ENCODE data around the gene CDH23. TPM values are rescaled to one million over a fixed set of nuclear protein-coding genes. Genes with fewer than 3 reads are reported as not detected.

The CDH23 gene
- total and polyA plus RNA-seq, 2 experiments from 2014 or later, result 0.08 TPM; not detected in 1

DNA sequence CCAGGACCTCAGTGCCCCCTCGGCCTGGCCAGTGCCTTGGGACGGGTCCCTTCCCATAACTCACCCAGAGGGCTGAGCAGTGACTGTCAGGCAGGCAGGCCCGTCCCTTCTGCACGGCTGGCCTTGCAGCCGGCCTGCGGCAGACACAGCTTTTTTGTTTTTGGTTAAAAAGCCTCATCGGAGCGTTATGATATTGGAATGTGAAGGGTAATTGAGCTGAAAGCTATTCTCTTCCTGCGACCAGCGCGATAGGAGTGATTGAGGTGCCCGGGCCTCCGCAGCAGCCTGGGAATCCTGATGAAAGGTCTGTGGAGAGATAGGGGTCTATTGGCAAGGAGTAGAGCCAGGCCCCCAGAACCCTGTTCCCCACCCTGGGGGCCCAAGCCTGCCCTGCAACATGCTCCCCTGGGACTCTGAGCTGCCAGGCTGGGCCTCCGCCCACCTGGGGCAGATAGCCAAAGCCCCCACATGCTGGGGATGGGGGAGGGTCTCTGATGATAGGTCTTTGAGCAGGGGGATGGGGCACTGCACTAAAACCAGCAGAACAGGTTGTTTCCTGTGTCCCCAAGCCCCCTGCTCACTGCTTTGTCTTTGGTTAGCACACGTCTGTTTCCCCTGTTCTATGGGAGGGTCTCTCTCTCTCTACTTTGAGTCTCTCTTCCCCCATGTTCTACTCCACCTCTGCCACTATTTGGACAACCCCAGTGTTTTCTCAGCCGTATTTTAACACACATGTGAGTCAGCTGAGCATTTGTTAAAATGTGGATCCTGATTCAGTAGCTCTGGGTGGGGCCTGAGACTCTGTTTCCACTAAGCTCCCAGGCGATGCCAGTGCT lies 131.9 kb downstream of the CDH23 start:
- Histone ChIP-seq H3K4me3 (no peak overlapping the region), H3K27ac (no peak overlapping the region), H2AFZ (no peak overlapping the region), H3K79me2 (ENCODE audit: insufficient read depth) (no peaks in the 10 kb centered on the region), H4K20me1 (ENCODE audit: insufficient read depth) (no peaks in the 10 kb centered on the region), H3F3A (ENCODE audit: insufficient read depth) (no peaks in the 10 kb centered on the region), H3K4me2 (ENCODE audit: unreplicated experiment) (no peak overlapping the region), H3K9me3 (ENCODE audit: low read depth) (no peaks in the 10 kb centered on the region), H3K4me1 (ENCODE audit: insufficient read depth) (no peaks in the 10 kb centered on the region), H3K27me3 (replicated peaks; ENCODE audit: insufficient read depth) (peaks cover 5% of the 10 kb centered on the region; the same call in 1 of the 2 replicates), H3K9ac (no peak overlapping the region), H3K9me2 (ENCODE audit: insufficient read depth) (no peaks in the 10 kb centered on the region), H3K36me3 (ENCODE audit: low read depth) (no peaks in the 10 kb centered on the region)
- 61 to 66% methylated on average over 16 to 17 of the region's 17 CpGs for WGBS, 2 experiments (ENCODE audit: low coverage in 1 of 2, low lambda C conversion rate in 2 of 2, missing lambda C conversion rate in 2 of 2)
- DNase-seq, result no peak
- in situ Hi-C loops (cut with MboI), result no loop called here
- TF ChIP-seq EZH2 (IDR thresholded peaks at IDR 0.05; ENCODE audit: insufficient read depth, poor library complexity, severe bottlenecking) (no peak), EZH2phosphoT487 (IDR thresholded peaks at IDR 0.05; ENCODE audit: insufficient read depth, low read depth) (no peak)

DNA sequence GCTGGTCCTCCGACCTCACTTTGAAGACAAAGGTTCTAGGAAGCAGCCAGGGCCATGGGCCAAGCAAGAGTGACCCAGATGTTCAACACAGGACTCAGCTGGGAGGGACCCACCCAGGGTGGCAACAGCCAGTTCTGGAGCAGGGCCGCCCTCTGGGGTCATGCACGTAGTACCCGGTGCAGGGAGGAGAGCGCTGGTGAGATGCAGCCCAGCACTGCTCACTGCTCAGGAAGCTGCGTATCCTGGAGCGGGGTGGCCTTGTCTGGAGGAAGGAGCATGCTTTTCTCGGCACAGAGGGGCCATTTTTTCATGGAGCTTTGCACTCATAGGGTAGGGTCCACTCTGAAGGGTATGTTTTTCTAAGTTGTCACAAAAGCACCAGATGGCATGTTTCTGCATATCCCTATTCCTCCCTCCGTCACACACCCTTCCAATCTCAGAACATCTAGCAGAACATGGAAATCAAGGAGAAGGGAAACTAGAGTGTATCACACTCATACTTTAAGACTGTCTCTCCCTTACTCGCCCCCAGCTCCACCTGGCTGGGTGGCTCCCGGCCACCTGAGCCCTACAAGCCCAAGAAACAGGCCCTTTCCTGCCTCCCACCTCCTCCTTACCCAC lies 132.6 kb downstream of the CDH23 start:
- WGBS, 2 experiments (ENCODE audit: low coverage in 1 of 2, low lambda C conversion rate in 2 of 2, missing lambda C conversion rate in 2 of 2), result 46 to 56% methylated on average over 11 of the region's 11 CpGs

DNA sequence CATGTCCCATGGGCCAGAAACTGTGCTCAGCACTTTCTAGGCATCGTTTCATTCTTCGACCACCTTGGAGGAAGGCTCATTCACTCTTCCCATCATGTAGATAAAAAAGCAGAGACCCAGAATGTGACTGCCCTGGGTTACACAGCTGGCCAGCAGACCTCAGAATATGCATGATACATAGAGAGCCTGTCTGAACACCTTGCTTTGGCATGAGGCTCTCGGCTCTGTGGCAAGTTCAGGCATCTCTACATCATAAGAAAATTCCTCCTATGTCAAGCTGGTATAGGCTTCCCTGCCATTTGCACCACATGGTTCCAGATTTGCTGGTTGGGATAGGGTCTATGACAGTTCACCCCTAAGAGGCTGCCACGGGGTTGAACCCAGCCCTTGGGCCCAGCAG lies 134.1 kb downstream of the CDH23 start:
- Histone ChIP-seq H3K27ac (no peak overlapping the region), H3K27me3 (replicated peaks; ENCODE audit: insufficient read depth) (no peaks in the 10 kb centered on the region), H2AFZ (no peak overlapping the region), H3K4me2 (ENCODE audit: unreplicated experiment) (no peak overlapping the region), H4K20me1 (ENCODE audit: insufficient read depth) (no peaks in the 10 kb centered on the region), H3F3A (ENCODE audit: insufficient read depth) (no peaks in the 10 kb centered on the region), H3K36me3 (ENCODE audit: low read depth) (no peaks in the 10 kb centered on the region), H3K4me1 (ENCODE audit: insufficient read depth) (no peaks in the 10 kb centered on the region), H3K9ac (no peak overlapping the region), H3K9me2 (ENCODE audit: insufficient read depth) (no peaks in the 10 kb centered on the region), H3K79me2 (ENCODE audit: insufficient read depth) (no peaks in the 10 kb centered on the region), H3K4me3 (no peak overlapping the region), H3K9me3 (ENCODE audit: low read depth) (no peaks in the 10 kb centered on the region)
- TF ChIP-seq EZH2phosphoT487 (IDR thresholded peaks at IDR 0.05; ENCODE audit: insufficient read depth, low read depth) (no peak), EZH2 (IDR thresholded peaks at IDR 0.05; ENCODE audit: insufficient read depth, poor library complexity, severe bottlenecking) (no peak)
- in situ Hi-C loops (cut with MboI), result no loop called here
- DNase-seq, result no peak
- 79 to 83% methylated on average over 4 of the region's 4 CpGs for WGBS, 2 experiments (ENCODE audit: low coverage in 1 of 2, low lambda C conversion rate in 2 of 2, missing lambda C conversion rate in 2 of 2)

More for the DNA sequence above, 132.6 kb downstream of the CDH23 start:
- H3K9me3 ChIP-seq (ENCODE audit: low read depth), result no peaks in the 10 kb centered on the region
- H3K9ac ChIP-seq, result no peak overlapping the region
- H2AFZ ChIP-seq, result no peak overlapping the region
- H3K4me2 ChIP-seq (ENCODE audit: unreplicated experiment), result no peak overlapping the region
- no peaks in the 10 kb centered on the region for H3K79me2 ChIP-seq (ENCODE audit: insufficient read depth)
- H3K4me1 ChIP-seq (ENCODE audit: insufficient read depth), result no peaks in the 10 kb centered on the region
- no peak overlapping the region for H3K27ac ChIP-seq
- H3F3A ChIP-seq (ENCODE audit: insufficient read depth), result no peaks in the 10 kb centered on the region
- H3K4me3 ChIP-seq, result no peak overlapping the region
- H4K20me1 ChIP-seq (ENCODE audit: insufficient read depth), result no peaks in the 10 kb centered on the region
- in situ Hi-C loops (cut with MboI), result no loop called here
- H3K27me3 ChIP-seq (replicated peaks; ENCODE audit: insufficient read depth), result 0 out of 2 replicates have a peak, but pooled peaks cover 5% of the 10 kb centered on the region
- no peaks in the 10 kb centered on the region for H3K36me3 ChIP-seq (ENCODE audit: low read depth)
- no peak for DNase-seq
- no peak for TF ChIP-seq EZH2phosphoT487 (IDR thresholded peaks at IDR 0.05; ENCODE audit: insufficient read depth, low read depth)
- no peak for TF ChIP-seq EZH2 (IDR thresholded peaks at IDR 0.05; ENCODE audit: insufficient read depth, poor library complexity, severe bottlenecking)
- H3K9me2 ChIP-seq (ENCODE audit: insufficient read depth), result no peaks in the 10 kb centered on the region

DNA sequence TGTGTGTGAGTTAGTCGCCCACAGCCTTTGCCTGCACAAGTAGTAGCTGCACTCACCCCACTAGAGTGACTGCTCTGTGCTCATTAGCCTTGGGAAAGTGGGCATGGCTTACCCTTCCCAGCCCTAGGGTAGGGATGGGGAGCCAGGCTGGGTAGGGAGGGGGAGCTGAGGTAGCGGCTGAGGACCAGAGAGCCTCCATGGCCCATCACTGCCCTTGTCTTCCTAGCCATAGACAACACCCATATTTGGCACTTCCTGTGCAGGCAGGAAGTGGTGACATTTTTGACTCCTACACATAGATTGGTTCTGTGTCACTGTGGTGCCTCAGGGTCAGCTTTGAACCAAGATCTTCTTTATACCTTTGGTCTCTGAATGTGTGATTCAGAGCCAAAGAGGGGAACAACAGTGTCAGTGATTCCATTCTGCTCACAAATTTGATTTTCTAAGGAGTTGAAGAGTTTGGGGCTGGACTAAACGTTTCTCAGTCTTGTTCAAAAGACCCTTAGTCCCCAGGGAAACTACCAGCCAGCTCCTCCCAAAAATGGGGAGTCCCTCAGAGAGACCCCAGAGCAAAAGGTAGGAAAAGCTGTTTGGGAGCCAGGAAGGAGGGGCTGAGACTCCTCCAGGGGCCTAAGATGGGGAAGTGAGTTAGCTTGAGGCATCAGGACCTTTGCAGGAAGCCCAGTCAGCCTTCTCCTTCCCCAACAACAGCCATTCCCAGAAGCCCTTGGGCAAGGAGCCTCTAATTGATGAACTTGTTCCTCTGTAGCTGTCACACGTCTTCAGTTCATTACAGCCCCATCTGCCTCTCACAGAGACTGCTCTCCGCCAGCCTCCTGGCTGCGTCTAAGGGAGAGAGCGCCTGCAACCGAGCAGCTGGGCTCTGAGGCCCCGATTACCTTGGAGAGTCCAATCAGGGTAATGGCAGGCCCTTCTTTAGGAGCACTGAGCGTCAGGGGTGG lies 135.0 kb downstream of the CDH23 start:
- no peak overlapping the region for H3K27ac ChIP-seq
- no peaks in the 10 kb centered on the region for H3K27me3 ChIP-seq (replicated peaks; ENCODE audit: insufficient read depth)
- H3K36me3 ChIP-seq (ENCODE audit: low read depth), result no peaks in the 10 kb centered on the region
- WGBS, 2 experiments (ENCODE audit: low coverage in 1 of 2, low lambda C conversion rate in 2 of 2, missing lambda C conversion rate in 2 of 2), result 82 to 83% methylated on average over 10 of the region's 10 CpGs
- no peak overlapping the region for H3K4me2 ChIP-seq (ENCODE audit: unreplicated experiment)
- TF ChIP-seq EZH2phosphoT487 (IDR thresholded peaks at IDR 0.05; ENCODE audit: insufficient read depth, low read depth), result no peak
- TF ChIP-seq EZH2 (IDR thresholded peaks at IDR 0.05; ENCODE audit: insufficient read depth, poor library complexity, severe bottlenecking), result no peak
- no peaks in the 10 kb centered on the region for H4K20me1 ChIP-seq (ENCODE audit: insufficient read depth)
- in situ Hi-C loops (cut with MboI), result no loop called here
- H3K79me2 ChIP-seq (ENCODE audit: insufficient read depth), result no peaks in the 10 kb centered on the region
- no peaks in the 10 kb centered on the region for H3K4me1 ChIP-seq (ENCODE audit: insufficient read depth)
- DNase-seq, result peak; percentile 13
- no peaks in the 10 kb centered on the region for H3K9me2 ChIP-seq (ENCODE audit: insufficient read depth)
- H3K4me3 ChIP-seq, result no peak overlapping the region
- no peaks in the 10 kb centered on the region for H3K9me3 ChIP-seq (ENCODE audit: low read depth)
- H3F3A ChIP-seq (ENCODE audit: insufficient read depth), result no peaks in the 10 kb centered on the region
- no peak overlapping the region for H3K9ac ChIP-seq
- no peak overlapping the region for H2AFZ ChIP-seq

Measured in GM23248 (cell line).